Activated naive CD8-positive, alpha-beta T cell treated with anti-CD3 and anti-CD28 coated beads for 36 hours (primary cell): ENCODE measurements around the gene PAM. TPM values are rescaled to one million over a fixed set of nuclear protein-coding genes. Genes with fewer than 3 reads are reported as not detected.
"Not testable (repeated sequence)": the region's sequence is repeated elsewhere in the genome, so short reads cannot be mapped to it uniquely, and the experiment has no call there.

Experiments
- DNase-seq: peaks from one replicate; pipeline ENCODE4 v3.0.0; 2021
- H3K27ac Mint-ChIP-seq: one replicate; pipeline ENCODE4 v1.8.0; 2022; ENCODE audit warnings: mild to moderate bottlenecking, moderate library complexity, mixed read lengths
- H3K27me3 Mint-ChIP-seq: one replicate; pipeline ENCODE4 v1.8.0; 2022; ENCODE audit warnings: mild to moderate bottlenecking, mixed read lengths
- H3K36me3 Mint-ChIP-seq: one replicate; pipeline ENCODE4 v1.8.0; 2021; ENCODE audit warnings: mild to moderate bottlenecking, mixed read lengths
- H3K4me1 Mint-ChIP-seq: one replicate; pipeline ENCODE4 v1.8.0; 2021; ENCODE audit warnings: mixed read lengths
- H3K4me3 Mint-ChIP-seq: one replicate; pipeline ENCODE4 v1.8.0; 2022; ENCODE audit warnings: mild to moderate bottlenecking, moderate library complexity, mixed read lengths
- H3K9me3 Mint-ChIP-seq: one replicate; pipeline ENCODE4 v1.8.0; 2022; ENCODE audit warnings: mixed read lengths
- total RNA-seq, 2 experiments: library from RNA; stranded (reverse); gene quantifications; one replicate each; pipeline ENCODE4 v1.2.3, GENCODE V29; 2021

Gene PAM
- total RNA-seq, 2 experiments from 2014 or later = 42.0 to 54.0 TPM

DNA sequence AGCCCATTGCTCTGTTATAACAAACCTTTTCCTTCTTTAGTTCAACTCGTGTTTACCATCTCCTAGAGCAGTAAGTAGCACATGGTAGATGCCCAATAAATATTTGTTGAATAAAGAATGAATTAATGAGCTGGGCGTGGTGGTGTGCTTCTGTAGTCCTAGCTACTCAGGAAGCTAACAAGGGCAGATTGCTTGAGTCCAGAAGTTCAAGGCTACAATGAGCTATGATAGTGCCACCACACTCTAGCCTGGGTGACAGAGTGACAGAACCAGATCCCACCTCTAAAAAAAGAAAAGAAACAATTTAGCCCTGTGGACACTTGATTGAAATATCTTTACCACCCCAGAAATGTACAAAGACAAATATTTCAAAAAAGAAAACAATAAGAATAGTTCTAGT is 14.6 kb upstream of the PAM start:
- no peaks in the 10 kb centered on the region for H3K9me3 Mint-ChIP-seq
- DNase-seq = no peak
- no peaks in the 10 kb centered on the region for H3K4me1 Mint-ChIP-seq
- no peaks in the 10 kb centered on the region for H3K36me3 Mint-ChIP-seq
- H3K27me3 Mint-ChIP-seq = peaks cover 13% of the 10 kb centered on the region
- H3K27ac Mint-ChIP-seq = no peak overlapping the region
- no peak overlapping the region for H3K4me3 Mint-ChIP-seq

GRCh38 chr5:102742215-102742614 is 12.9 kb upstream of the PAM start:
- H3K4me1 Mint-ChIP-seq = peaks cover 4% of the 10 kb centered on the region
- H3K36me3 Mint-ChIP-seq = no peaks in the 10 kb centered on the region
- H3K4me3 Mint-ChIP-seq = no peak overlapping the region
- H3K27me3 Mint-ChIP-seq = peaks cover 10% of the 10 kb centered on the region
- no peaks in the 10 kb centered on the region for H3K9me3 Mint-ChIP-seq
- no peak overlapping the region for H3K27ac Mint-ChIP-seq
- DNase-seq = no peak

GRCh38 chr5:102743900-102744299 is 11.2 kb upstream of the PAM start:
- Mint-ChIP-seq H3K4me3 (no peak overlapping the region), H3K27ac (no peak overlapping the region), H3K4me1 (peaks cover 12% of the 10 kb centered on the region), H3K36me3 (no peaks in the 10 kb centered on the region), H3K9me3 (no peaks in the 10 kb centered on the region), H3K27me3 (peaks cover 8% of the 10 kb centered on the region)
- no peak for DNase-seq

DNA sequence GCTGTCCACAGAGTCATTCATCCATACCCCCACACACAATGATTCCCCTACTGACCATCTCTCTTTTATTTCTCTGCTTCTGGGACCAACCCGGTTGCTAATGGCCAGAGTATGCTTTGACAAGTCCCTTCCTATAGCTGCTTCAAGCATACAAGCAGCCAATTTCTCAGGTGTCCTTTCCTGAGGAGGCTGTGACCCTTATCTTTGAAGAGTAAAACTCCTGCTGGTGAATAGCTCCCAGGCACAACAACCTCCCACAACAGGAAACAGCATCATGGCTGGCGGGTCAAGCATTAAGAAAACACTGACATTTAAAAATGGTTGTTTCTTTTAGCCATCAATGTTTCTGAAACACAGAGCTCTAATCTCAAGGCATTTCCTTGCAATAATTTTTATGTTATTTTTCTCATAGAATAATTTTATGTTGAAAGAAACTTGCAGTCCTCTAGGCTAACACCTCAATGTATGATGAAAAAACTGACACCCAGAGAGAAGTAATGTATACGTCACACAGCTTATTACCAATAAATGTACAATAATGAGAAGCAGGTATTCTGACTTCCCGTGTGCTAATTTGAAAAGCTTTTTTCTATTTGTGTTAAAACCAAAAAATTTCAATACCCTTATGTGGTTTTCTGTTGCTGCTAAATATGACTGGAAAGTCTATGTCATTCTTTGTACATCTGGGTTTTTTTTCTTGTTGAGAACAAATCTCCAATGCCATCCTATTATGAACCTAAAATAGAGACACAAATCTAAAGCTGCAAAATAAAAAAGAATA is 7.5 kb upstream of the PAM start:
- H3K27ac Mint-ChIP-seq = no peak overlapping the region

GRCh38 chr5:102749416-102750030 is 5.6 kb upstream of the PAM start:
- Mint-ChIP-seq H3K4me3 (no peak overlapping the region), H3K36me3 (peaks cover 8% of the 10 kb centered on the region), H3K27ac (no peak overlapping the region), H3K4me1 (peaks cover 32% of the 10 kb centered on the region), H3K27me3 (peaks cover 30% of the 10 kb centered on the region), H3K9me3 (peaks cover 6% of the 10 kb centered on the region)
- no peak for DNase-seq

More for the DNA sequence above, 7.5 kb upstream of the PAM start:
- Mint-ChIP-seq H3K4me1 (peaks cover 18% of the 10 kb centered on the region), H3K36me3 (peaks cover 4% of the 10 kb centered on the region), H3K4me3 (no peak overlapping the region), H3K9me3 (no peaks in the 10 kb centered on the region), H3K27me3 (peaks cover 12% of the 10 kb centered on the region)
- no peak for DNase-seq

- DNase-seq = no peak
- no peak overlapping the region for H3K27ac Mint-ChIP-seq
- peaks cover 30% of the 10 kb centered on the region for H3K27me3 Mint-ChIP-seq
- H3K4me3 Mint-ChIP-seq = no peak overlapping the region
- peaks cover 8% of the 10 kb centered on the region for H3K36me3 Mint-ChIP-seq
- H3K4me1 Mint-ChIP-seq = peaks cover 34% of the 10 kb centered on the region
- H3K9me3 Mint-ChIP-seq = peaks cover 6% of the 10 kb centered on the region
Observed at GRCh38 chr5:102750151-102750834, 4.8 kb upstream of the PAM start.

DNA sequence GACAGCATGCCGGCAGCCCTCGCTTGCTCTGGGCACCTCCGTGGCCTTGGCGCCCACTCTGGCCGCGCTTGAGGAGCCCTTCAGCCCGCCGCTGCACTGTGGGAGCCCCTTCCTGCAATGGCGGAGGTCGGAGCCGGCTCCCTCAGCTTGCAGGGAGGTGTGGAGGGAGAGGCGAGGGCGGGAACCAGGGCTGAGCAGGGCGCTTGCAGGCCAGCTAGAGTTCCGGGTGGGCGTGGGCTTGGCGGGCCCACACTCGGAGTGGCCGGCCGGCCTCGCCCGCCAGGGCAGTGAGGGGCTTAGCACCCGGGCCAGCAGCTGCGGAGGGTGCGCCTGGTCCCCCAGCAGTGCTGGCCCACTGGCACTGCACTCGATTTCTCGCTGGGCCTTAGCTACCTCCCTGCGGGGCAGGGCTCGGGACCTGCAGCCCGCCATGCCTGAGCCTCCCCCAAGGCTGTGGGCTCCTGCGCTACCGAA is 3.2 kb upstream of the PAM start:
- Mint-ChIP-seq H3K27me3 (peaks cover 29% of the 10 kb centered on the region), H3K4me1 (peaks cover 39% of the 10 kb centered on the region), H3K36me3 (peaks cover 14% of the 10 kb centered on the region)
- H3K4me3 Mint-ChIP-seq, DNase-seq, H3K9me3 Mint-ChIP-seq, H3K27ac Mint-ChIP-seq: not testable (repeated sequence)

DNA sequence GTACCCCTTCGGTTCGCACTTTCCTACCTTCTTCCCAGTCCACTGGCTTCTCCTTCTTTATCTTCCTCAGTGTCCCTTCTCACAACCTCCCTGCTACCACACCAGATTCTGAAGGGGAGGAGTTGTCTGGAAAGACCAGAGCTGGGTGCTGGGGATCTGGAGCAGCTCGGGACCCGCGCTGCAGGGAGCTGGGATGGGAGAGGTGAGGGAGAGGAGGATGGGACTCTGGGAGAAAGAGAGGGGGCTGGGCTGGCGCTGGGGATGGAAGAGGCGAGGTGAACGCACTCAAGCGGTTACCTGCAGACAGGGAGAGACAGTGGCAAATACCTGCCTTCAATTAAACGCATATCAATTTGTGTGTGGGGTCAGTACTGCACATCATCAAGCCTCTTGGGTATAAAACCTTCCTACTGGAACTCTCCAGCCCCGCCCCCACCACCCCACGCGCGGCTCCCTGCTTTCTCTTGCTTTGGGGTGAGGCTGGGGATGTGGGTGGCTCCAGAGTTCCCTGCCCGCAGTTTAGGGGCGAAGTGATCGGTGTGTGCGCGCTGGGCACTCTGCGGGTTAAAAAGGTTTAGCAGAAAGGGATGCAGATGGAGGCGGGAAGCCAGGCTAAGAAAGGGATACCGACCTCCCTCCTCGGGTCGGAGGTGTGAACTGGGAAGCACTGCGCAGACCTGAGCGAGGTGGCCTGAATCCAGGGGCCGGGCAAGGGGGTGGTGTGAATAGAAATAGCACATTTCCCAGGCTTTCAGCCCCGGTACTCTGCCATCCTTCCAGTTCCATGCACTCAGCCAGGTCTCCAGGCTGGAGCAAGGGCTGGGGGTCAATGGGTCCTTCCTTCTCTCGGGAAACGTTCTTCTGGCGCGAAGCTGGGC is 977 bp upstream of the PAM start:
- Mint-ChIP-seq H3K4me3 (peak overlapping the region; percentile 87), H3K27me3 (peaks cover 26% of the 10 kb centered on the region), H3K27ac (peak overlapping the region; percentile 79), H3K36me3 (peaks cover 20% of the 10 kb centered on the region), H3K4me1 (peaks cover 37% of the 10 kb centered on the region), H3K9me3 (peaks cover 6% of the 10 kb centered on the region)
- peak; percentile 18 for DNase-seq

DNA sequence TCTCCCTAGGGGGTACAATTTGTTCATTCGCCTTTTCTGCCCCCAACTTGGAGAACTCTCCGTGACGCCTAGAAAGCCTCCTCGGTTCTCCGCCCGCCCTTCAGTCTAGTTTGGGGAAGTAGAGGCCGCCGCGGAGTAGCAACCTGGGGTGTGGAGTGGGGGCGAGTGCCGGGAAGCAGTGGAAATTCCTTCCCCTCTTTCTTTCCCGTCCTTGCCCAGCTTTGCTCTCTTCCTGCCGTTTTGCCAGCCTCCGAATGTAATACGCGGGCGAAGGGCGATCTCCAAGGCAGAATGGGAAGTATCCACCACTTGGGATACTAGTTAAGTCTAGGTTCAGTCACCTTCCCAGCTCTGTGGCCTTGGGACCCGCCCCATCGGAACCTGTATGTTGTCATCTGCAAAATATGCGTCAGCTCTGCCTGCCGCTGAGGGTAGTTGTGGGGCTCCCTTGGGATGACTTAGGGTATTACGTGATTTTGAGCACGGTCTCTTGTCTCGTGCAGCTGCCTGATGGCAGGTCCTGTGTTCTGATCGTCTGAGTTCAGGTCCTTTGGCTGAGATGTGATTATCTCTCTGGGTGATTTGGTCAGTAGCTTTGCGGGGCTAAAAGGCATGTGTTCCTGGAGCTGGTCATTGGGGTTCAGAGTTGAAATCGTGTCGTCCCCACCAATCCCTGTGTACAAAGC is 724 bp downstream of the PAM start:
- Mint-ChIP-seq H3K4me1 (peaks cover 45% of the 10 kb centered on the region), H3K36me3 (peaks cover 21% of the 10 kb centered on the region), H3K27me3 (peaks cover 23% of the 10 kb centered on the region), H3K9me3 (peaks cover 6% of the 10 kb centered on the region), H3K27ac (peak overlapping the region; percentile 96), H3K4me3 (peak overlapping the region; percentile 97)
- peak; percentile 78 for DNase-seq

DNA sequence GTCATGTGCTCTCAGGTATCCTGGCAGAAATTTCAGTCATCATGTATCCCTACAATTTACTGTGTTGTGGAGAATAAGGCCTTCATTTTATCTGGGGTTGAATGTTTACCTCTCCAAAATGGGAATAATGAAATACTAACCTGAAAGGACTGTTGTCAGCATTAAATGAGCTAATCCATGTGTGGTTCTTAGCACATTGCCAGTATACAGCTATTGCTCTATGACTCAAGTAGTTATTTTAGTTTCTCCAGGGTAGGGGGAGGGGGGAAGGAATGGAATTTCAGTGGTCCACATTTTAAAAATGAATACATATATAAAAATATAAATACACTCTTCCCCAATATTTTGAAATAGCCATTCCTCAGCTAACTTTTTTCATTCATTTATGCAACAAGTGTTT is 3.5 kb downstream of the PAM start:
- DNase-seq = no peak
- peaks cover 63% of the 10 kb centered on the region for H3K4me1 Mint-ChIP-seq
- peak overlapping the region; percentile 25 for H3K4me3 Mint-ChIP-seq
- peaks cover 8% of the 10 kb centered on the region for H3K27me3 Mint-ChIP-seq
- H3K9me3 Mint-ChIP-seq = no peaks in the 10 kb centered on the region
- H3K36me3 Mint-ChIP-seq = peaks cover 19% of the 10 kb centered on the region
- H3K27ac Mint-ChIP-seq = peak overlapping the region; percentile 62

GRCh38 chr5:102759289-102759688 is 4.2 kb downstream of the PAM start:
- Mint-ChIP-seq H3K36me3 (peaks cover 22% of the 10 kb centered on the region), H3K27me3 (peaks cover under 1% of the 10 kb centered on the region), H3K4me3 (no peak overlapping the region), H3K27ac (peak overlapping the region; percentile 34), H3K4me1 (peaks cover 62% of the 10 kb centered on the region), H3K9me3 (no peaks in the 10 kb centered on the region)
- DNase-seq = no peak

DNA sequence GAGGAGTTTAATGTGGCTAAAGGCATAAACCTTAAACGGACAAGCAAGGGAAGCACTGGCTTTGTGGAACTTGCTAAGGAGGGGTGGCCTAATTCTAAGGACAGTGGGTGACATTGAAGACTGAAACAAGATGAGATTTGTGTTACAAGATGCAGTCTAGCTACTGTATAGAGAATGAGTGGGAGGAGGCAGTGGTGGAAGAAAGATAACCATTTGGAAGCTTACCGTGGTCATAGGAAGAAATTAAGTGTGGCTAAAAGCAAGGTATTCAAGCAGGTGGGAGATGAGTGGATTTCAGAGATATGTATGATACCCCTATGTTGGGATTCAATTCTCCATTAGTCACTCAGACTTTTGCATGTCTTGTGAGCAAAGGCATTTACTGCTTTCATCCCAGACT is 4.6 kb downstream of the PAM start:
- Mint-ChIP-seq H3K27ac (peak overlapping the region; percentile 34), H3K4me1 (peaks cover 63% of the 10 kb centered on the region), H3K27me3 (no peaks in the 10 kb centered on the region), H3K9me3 (no peaks in the 10 kb centered on the region), H3K36me3 (peaks cover 25% of the 10 kb centered on the region), H3K4me3 (no peak overlapping the region)
- DNase-seq = no peak

GRCh38 chr5:102760815-102761214 is 5.7 kb downstream of the PAM start:
- Mint-ChIP-seq H3K4me1 (peaks cover 73% of the 10 kb centered on the region), H3K27ac (peak overlapping the region; percentile 79), H3K27me3 (no peaks in the 10 kb centered on the region), H3K9me3 (no peaks in the 10 kb centered on the region), H3K4me3 (peak overlapping the region; percentile 26), H3K36me3 (peaks cover 36% of the 10 kb centered on the region)
- DNase-seq = no peak

DNA sequence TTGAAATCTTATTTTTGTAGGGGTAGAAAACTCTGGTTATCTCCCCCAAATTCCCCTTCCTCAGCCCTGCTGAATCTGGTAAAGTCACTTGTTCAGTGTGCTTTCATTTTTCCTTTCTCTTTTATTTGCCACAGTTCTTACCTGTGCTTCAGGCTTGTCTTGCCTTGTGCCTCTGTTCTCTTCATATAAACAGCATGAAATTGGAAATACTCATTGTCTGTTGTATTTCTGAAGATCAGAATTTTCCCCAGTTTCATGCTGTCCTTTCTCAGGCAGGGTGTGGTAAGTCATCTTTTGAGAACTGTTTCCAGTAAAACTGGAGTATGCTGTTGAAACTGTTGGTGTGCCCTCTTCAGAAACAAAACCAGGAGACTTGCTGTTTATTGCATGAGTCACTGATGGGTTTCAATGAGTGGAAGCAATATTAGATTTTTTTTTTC is 7.0 kb downstream of the PAM start:
- peaks cover 73% of the 10 kb centered on the region for H3K4me1 Mint-ChIP-seq
- H3K27ac Mint-ChIP-seq = peak overlapping the region; percentile 86
- H3K36me3 Mint-ChIP-seq = peaks cover 36% of the 10 kb centered on the region
- peak overlapping the region; percentile 60 for H3K4me3 Mint-ChIP-seq
- H3K9me3 Mint-ChIP-seq = no peaks in the 10 kb centered on the region
- H3K27me3 Mint-ChIP-seq = no peaks in the 10 kb centered on the region
- no peak for DNase-seq
